ENCODE data around the gene CMIP. TPM values are rescaled to one million over a fixed set of nuclear protein-coding genes. Genes with fewer than 3 reads are reported as not detected.

Gene CMIP
- total and polyA plus RNA-seq, 10 of the 15 experiments (the other 5 are each of a cell fraction or from before 2014, with no cell fraction given): 1.2 to 43.2 (median 4.4) TPM

DNA sequence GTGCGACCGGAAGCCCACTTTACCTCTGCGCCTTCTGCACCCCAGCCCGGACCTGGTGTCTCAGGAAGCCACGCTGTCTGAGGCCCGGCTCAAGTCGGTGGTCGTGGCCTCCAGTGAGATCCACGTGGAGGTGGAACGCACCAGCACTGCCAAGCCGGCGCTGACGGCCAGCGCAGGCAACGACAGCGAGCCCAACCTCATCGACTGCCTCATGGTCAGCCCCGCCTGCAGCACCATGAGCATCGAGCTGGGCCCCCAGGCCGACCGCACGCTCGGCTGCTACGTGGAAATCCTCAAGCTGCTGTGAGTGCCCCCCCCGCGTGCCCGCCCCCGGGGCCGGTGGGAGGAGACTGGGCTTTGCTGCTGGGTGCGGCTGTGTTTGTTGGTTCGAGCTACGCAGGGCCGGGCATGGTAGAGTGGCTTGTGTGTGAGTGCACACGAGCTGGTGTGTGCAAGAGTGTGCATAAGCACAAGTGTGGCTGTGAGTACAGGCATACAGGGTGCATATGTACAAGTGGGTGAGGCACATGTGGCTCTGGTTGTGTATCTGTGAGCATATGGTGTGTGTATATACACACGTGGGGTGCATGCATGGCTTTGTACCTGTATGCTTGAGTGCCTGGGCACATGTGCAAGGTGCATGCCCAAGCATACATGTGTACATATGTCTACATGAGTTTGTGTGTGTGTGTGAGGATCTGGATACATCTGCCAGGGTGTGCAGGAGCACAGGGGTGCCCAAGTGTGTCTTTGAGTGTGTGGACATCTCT, 233.9 kb downstream of the CMIP start:
- 93% methylated on average over 35 of the region's 35 CpGs for WGBS (ENCODE audit: insufficient coverage, insufficient replicate concordance, low lambda C conversion rate, missing lambda C conversion rate)
- POLR2A ChIA-PET: no interaction called here
- no peak overlapping the region for H3K4me2 ChIP-seq (ENCODE audit: control insufficient read depth, insufficient read depth)
- in situ Hi-C loops (cut with MboI): no loop called here
- H3K27ac ChIP-seq (ENCODE audit: control insufficient read depth, insufficient read depth): no peak overlapping the region
- CTCF ChIA-PET: no interaction called here
- ATAC-seq (no peak), FAIRE-seq (no peak), DNase-seq (ENCODE audit: low read depth, low spot score) (no peak)
- no TSS peak for BruUV-seq (replicated peaks)
- no peaks in the 10 kb centered on the region for H3K27me3 ChIP-seq (replicated peaks in 1 of 2; ENCODE audit: control insufficient read depth in 2 of 2, insufficient read depth in 2 of 2, low read length in 1 of 2)
- no peaks in the 10 kb centered on the region for H3K79me2 ChIP-seq (ENCODE audit: control insufficient read depth, insufficient read depth, low read length)
- H3K4me1 ChIP-seq (ENCODE audit: control insufficient read depth, insufficient read depth, low read length): no peaks in the 10 kb centered on the region
- H4K20me1 ChIP-seq (ENCODE audit: control insufficient read depth, insufficient read depth): no peaks in the 10 kb centered on the region
- H3K9me3 ChIP-seq (replicated peaks; ENCODE audit: control insufficient read depth, insufficient read depth, low read length): no peaks in the 10 kb centered on the region
- RAD21 ChIA-PET (ENCODE audit: unreplicated experiment): interaction anchor here (0.5 kb wide), 1 partner anchor 519 kb away, joined by 5 read pairs; no protein-coding TSS in a partner anchor
- no peak overlapping the region for H2AFZ ChIP-seq (ENCODE audit: control insufficient read depth, low read depth, low read length)
- no peak overlapping the region for H3K4me3 ChIP-seq
- peaks cover 3 to 4% of the 10 kb centered on the region in 2 experiments; a peak in 3 of 4 replicates for H3K36me3 ChIP-seq (ENCODE audit: control insufficient read depth in 2 of 2, insufficient read depth in 2 of 2, low read length in 1 of 2)
- SMC1A ChIA-PET (ENCODE audit: uncharacterized antibody, unreplicated experiment): no interaction called here
- intact Hi-C loops (cut with micrococcal nuclease; ENCODE audit: unreplicated experiment): no loop called here
- no peak overlapping the region for H3K9ac ChIP-seq (ENCODE audit: control insufficient read depth, insufficient read depth, low read length)
- TF ChIP-seq MXI1 (IDR thresholded peaks at IDR 0.05; ENCODE audit: low read depth, low read length) (no peak), PML (IDR thresholded peaks at IDR 0.05; ENCODE audit: low read length) (no peak), RAD51 (IDR thresholded peaks at IDR 0.05) (no peak), CBX3 (IDR thresholded peaks at IDR 0.05; ENCODE audit: borderline replicate concordance, low read depth) (no peak), SREBF1 (IDR thresholded peaks at IDR 0.05; ENCODE audit: low read length) (no peak), SIX5 (IDR thresholded peaks at IDR 0.05; ENCODE audit: low read depth, low read length, severe bottlenecking) (no peak), CHD4 (IDR thresholded peaks at IDR 0.05) (no peak), NFIC (IDR thresholded peaks at IDR 0.05; ENCODE audit: low read depth, low read length) (no peak), RAD21 (IDR thresholded peaks at IDR 0.05; ENCODE audit: insufficient read depth, low read depth, low read length) (no peak), TAF1 (IDR thresholded peaks at IDR 0.05; ENCODE audit: borderline replicate concordance, low read depth, low read length) (no peak), CHD2 (IDR thresholded peaks at IDR 0.05; ENCODE audit: borderline replicate concordance, low read depth, low read length) (no peak), PAX8 (IDR thresholded peaks at IDR 0.05) (no peak), BACH1 (IDR thresholded peaks at IDR 0.05; ENCODE audit: borderline replicate concordance) (no peak), STAT3 (IDR thresholded peaks at IDR 0.05; ENCODE audit: low read depth, low read length) (no peak), NFYA (IDR thresholded peaks at IDR 0.05; ENCODE audit: borderline replicate concordance, low read depth, low read length) (no peak)
- TF ChIP-seq, protein P1, sequence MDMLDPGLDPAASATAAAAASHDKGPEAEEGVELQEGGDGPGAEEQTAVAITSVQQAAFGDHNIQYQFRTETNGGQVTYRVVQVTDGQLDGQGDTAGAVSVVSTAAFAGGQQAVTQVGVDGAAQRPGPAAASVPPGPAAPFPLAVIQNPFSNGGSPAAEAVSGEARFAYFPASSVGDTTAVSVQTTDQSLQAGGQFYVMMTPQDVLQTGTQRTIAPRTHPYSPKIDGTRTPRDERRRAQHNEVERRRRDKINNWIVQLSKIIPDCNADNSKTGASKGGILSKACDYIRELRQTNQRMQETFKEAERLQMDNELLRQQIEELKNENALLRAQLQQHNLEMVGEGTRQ (IDR thresholded peaks at IDR 0.05; ENCODE audit: borderline replicate concordance, low read depth, low read length): no peak
- TF ChIP-seq, protein P2, sequence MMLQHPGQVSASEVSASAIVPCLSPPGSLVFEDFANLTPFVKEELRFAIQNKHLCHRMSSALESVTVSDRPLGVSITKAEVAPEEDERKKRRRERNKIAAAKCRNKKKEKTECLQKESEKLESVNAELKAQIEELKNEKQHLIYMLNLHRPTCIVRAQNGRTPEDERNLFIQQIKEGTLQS (IDR thresholded peaks at IDR 0.05; ENCODE audit: borderline replicate concordance, extremely low read depth, low read depth, low read length): no peak
- TF ChIP-seq, protein P3, sequence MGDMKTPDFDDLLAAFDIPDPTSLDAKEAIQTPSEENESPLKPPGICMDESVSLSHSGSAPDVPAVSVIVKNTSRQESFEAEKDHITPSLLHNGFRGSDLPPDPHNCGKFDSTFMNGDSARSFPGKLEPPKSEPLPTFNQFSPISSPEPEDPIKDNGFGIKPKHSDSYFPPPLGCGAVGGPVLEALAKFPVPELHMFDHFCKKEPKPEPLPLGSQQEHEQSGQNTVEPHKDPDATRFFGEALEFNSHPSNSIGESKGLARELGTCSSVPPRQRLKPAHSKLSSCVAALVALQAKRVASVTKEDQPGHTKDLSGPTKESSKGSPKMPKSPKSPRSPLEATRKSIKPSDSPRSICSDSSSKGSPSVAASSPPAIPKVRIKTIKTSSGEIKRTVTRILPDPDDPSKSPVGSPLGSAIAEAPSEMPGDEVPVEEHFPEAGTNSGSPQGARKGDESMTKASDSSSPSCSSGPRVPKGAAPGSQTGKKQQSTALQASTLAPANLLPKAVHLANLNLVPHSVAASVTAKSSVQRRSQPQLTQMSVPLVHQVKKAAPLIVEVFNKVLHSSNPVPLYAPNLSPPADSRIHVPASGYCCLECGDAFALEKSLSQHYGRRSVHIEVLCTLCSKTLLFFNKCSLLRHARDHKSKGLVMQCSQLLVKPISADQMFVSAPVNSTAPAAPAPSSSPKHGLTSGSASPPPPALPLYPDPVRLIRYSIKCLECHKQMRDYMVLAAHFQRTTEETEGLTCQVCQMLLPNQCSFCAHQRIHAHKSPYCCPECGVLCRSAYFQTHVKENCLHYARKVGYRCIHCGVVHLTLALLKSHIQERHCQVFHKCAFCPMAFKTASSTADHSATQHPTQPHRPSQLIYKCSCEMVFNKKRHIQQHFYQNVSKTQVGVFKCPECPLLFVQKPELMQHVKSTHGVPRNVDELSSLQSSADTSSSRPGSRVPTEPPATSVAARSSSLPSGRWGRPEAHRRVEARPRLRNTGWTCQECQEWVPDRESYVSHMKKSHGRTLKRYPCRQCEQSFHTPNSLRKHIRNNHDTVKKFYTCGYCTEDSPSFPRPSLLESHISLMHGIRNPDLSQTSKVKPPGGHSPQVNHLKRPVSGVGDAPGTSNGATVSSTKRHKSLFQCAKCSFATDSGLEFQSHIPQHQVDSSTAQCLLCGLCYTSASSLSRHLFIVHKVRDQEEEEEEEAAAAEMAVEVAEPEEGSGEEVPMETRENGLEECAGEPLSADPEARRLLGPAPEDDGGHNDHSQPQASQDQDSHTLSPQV (IDR thresholded peaks at IDR 0.05): no peak

Data from GM12878 (cell line).